Activated T-cell treated with anti-CD3 and anti-CD28 coated beads, Interleukin-2, amount 50 U/mL, for 4 hours (primary cell): Measurements from ENCODE around the gene FREM1. TPM values are rescaled to one million over a fixed set of nuclear protein-coding genes. Genes with fewer than 3 reads are reported as not detected.
A peak's percentile ranks its signal among the peaks of the same experiment; 100 is the strongest.

ENCODE experiments used
- ATAC-seq, 2 donors: fragments of 200-7000 bp; cut with Tn5 transposase; one replicate each; pipeline ENCODE4 v1.10.0; 2021
- DNase-seq: peaks from one replicate; pipeline ENCODE4 v3.0.0-alpha.2; 2020
- H3K27me3 Mint-ChIP-seq: one replicate; pipeline ENCODE4 v1.8.0; 2021; ENCODE audit warnings: low read depth, mixed read lengths
- H3K36me3 Mint-ChIP-seq: one replicate; pipeline ENCODE4 v1.8.0; 2022; ENCODE audit warnings: mixed read lengths; ENCODE audit not compliant: insufficient read depth
- H3K4me1 Mint-ChIP-seq: one replicate; pipeline ENCODE4 v1.8.0; 2021; ENCODE audit warnings: low read depth, mixed read lengths
- H3K4me3 Mint-ChIP-seq: one replicate; pipeline ENCODE4 v1.8.0; 2021; ENCODE audit warnings: mild to moderate bottlenecking, moderate library complexity, mixed read lengths
- H3K9me3 Mint-ChIP-seq: one replicate; pipeline ENCODE4 v1.8.0; 2021; ENCODE audit warnings: mixed read lengths
- total RNA-seq, 3 donors: library from RNA; stranded (reverse); gene quantifications; one replicate each; pipeline ENCODE4 v1.2.1, GENCODE V29; 2021

Gene FREM1
- total RNA-seq, 3 donors from 2014 or later, result 0.11 to 0.14 TPM; not detected in 1

GRCh38 chr9:14723301-14723700 lies 186.9 kb downstream of the FREM1 start:
- DNase-seq, result no peak
- Mint-ChIP-seq H3K4me3 (no peak overlapping the region), H3K9me3 (no peaks in the 10 kb centered on the region), H3K4me1 (no peaks in the 10 kb centered on the region), H3K27me3 (peaks cover 13% of the 10 kb centered on the region), H3K36me3 (no peaks in the 10 kb centered on the region)
- no peak for ATAC-seq

GRCh38 chr9:14722391-14723035 lies 187.7 kb downstream of the FREM1 start, which contains the start of gene CER1:
TSS of gene CER1 (minus strand) at chr9:14722733. CDS start at chr9:14722672, 61 bp downstream.
- no peaks in the 10 kb centered on the region for H3K9me3 Mint-ChIP-seq
- DNase-seq, result no peak
- ATAC-seq, result no peak
- no peaks in the 10 kb centered on the region for H3K4me1 Mint-ChIP-seq
- peaks cover 14% of the 10 kb centered on the region for H3K27me3 Mint-ChIP-seq
- H3K4me3 Mint-ChIP-seq, result no peak within 1 kb of the TSS
- H3K36me3 Mint-ChIP-seq, result no peaks in the 10 kb centered on the region

- Mint-ChIP-seq H3K4me3 (no peak overlapping the region), H3K4me1 (no peaks in the 10 kb centered on the region), H3K27me3 (peaks cover 14% of the 10 kb centered on the region), H3K9me3 (no peaks in the 10 kb centered on the region), H3K36me3 (no peaks in the 10 kb centered on the region)
- ATAC-seq (no peak), DNase-seq (no peak)
These were observed 190.9 kb downstream of the FREM1 start for GRCh38 chr9:14719231-14719923.

- DNase-seq, result no peak
- Mint-ChIP-seq H3K4me1 (no peaks in the 10 kb centered on the region), H3K9me3 (peaks cover 2% of the 10 kb centered on the region), H3K4me3 (no peak overlapping the region), H3K36me3 (no peaks in the 10 kb centered on the region), H3K27me3 (peaks cover 13% of the 10 kb centered on the region)
- ATAC-seq, result no peak
These were observed 195.1 kb downstream of the FREM1 start for GRCh38 chr9:14715102-14715501.

GRCh38 chr9:14713187-14713767 lies 197.0 kb downstream of the FREM1 start:
- H3K9me3 Mint-ChIP-seq, result peaks cover 7% of the 10 kb centered on the region
- DNase-seq, result no peak
- H3K4me3 Mint-ChIP-seq, result no peak overlapping the region
- no peak for ATAC-seq
- no peaks in the 10 kb centered on the region for H3K36me3 Mint-ChIP-seq
- peaks cover 13% of the 10 kb centered on the region for H3K27me3 Mint-ChIP-seq
- no peaks in the 10 kb centered on the region for H3K4me1 Mint-ChIP-seq

GRCh38 chr9:14710804-14711203 lies 199.4 kb downstream of the FREM1 start:
- H3K4me3 Mint-ChIP-seq, result no peak overlapping the region
- peaks cover 2% of the 10 kb centered on the region for H3K36me3 Mint-ChIP-seq
- no peak for DNase-seq
- H3K9me3 Mint-ChIP-seq, result peaks cover 24% of the 10 kb centered on the region
- no peaks in the 10 kb centered on the region for H3K4me1 Mint-ChIP-seq
- no peak for ATAC-seq
- H3K27me3 Mint-ChIP-seq, result peaks cover 21% of the 10 kb centered on the region

GRCh38 chr9:14706530-14707140 lies 203.6 kb downstream of the FREM1 start:
- H3K36me3 Mint-ChIP-seq, result peaks cover 2% of the 10 kb centered on the region
- no peak for DNase-seq
- no peak for ATAC-seq
- H3K27me3 Mint-ChIP-seq, result peaks cover 24% of the 10 kb centered on the region
- no peaks in the 10 kb centered on the region for H3K4me1 Mint-ChIP-seq
- H3K9me3 Mint-ChIP-seq, result peaks cover 33% of the 10 kb centered on the region
- H3K4me3 Mint-ChIP-seq, result no peak overlapping the region

GRCh38 chr9:14705079-14705478 lies 205.1 kb downstream of the FREM1 start:
- DNase-seq, result no peak
- H3K4me1 Mint-ChIP-seq, result no peaks in the 10 kb centered on the region
- peaks cover 21% of the 10 kb centered on the region for H3K27me3 Mint-ChIP-seq
- no peak overlapping the region for H3K4me3 Mint-ChIP-seq
- peaks cover 2% of the 10 kb centered on the region for H3K36me3 Mint-ChIP-seq
- peaks cover 31% of the 10 kb centered on the region for H3K9me3 Mint-ChIP-seq
- ATAC-seq, result no peak

- Mint-ChIP-seq H3K36me3 (peaks cover 2% of the 10 kb centered on the region), H3K9me3 (peaks cover 29% of the 10 kb centered on the region), H3K27me3 (peaks cover 22% of the 10 kb centered on the region), H3K4me1 (no peaks in the 10 kb centered on the region), H3K4me3 (no peak overlapping the region)
- DNase-seq, result no peak
- no peak for ATAC-seq
These were observed 205.9 kb downstream of the FREM1 start for GRCh38 chr9:14704281-14704680.

- Mint-ChIP-seq H3K27me3 (peaks cover 12% of the 10 kb centered on the region), H3K4me3 (no peak overlapping the region), H3K4me1 (no peaks in the 10 kb centered on the region), H3K36me3 (peaks cover 2% of the 10 kb centered on the region), H3K9me3 (peaks cover 21% of the 10 kb centered on the region)
- DNase-seq (no peak), ATAC-seq (no peak)
These were observed 208.0 kb downstream of the FREM1 start for GRCh38 chr9:14702200-14702720.

GRCh38 chr9:14693251-14693861 lies 216.9 kb downstream of the FREM1 start, which contains the start of gene ZDHHC21:
TSS of gene ZDHHC21 (minus strand) at chr9:14693432. CDS start at chr9:14674340, 19,092 bp downstream.
- H3K9me3 Mint-ChIP-seq, result no peaks in the 10 kb centered on the region
- DNase-seq (no peak), ATAC-seq (peak; percentile 85 to 88)
- peaks cover 4% of the 10 kb centered on the region for H3K36me3 Mint-ChIP-seq
- H3K4me3 Mint-ChIP-seq, result peak within 1 kb of the TSS; percentile 94
- H3K4me1 Mint-ChIP-seq, result peaks cover 28% of the 10 kb centered on the region
- H3K27me3 Mint-ChIP-seq, result peaks cover 8% of the 10 kb centered on the region

- H3K36me3 Mint-ChIP-seq, result peaks cover 7% of the 10 kb centered on the region
- H3K4me1 Mint-ChIP-seq, result peaks cover 32% of the 10 kb centered on the region
- peaks cover 6% of the 10 kb centered on the region for H3K27me3 Mint-ChIP-seq
- ATAC-seq (peak; percentile 67 to 68), DNase-seq (peak; percentile 51)
- peak overlapping the region; percentile 94 for H3K4me3 Mint-ChIP-seq
- no peaks in the 10 kb centered on the region for H3K9me3 Mint-ChIP-seq
These were observed 217.6 kb downstream of the FREM1 start for GRCh38 chr9:14692470-14693250.

GRCh38 chr9:14690948-14691730 lies 219.1 kb downstream of the FREM1 start:
- peak overlapping the region; percentile 7 for H3K4me3 Mint-ChIP-seq
- peaks cover 7% of the 10 kb centered on the region for H3K36me3 Mint-ChIP-seq
- no peak for ATAC-seq

More at GRCh38 chr9:14690948-14691730, 219.1 kb downstream of the FREM1 start:
- peaks cover 32% of the 10 kb centered on the region for H3K4me1 Mint-ChIP-seq
- no peaks in the 10 kb centered on the region for H3K27me3 Mint-ChIP-seq
- H3K9me3 Mint-ChIP-seq, result no peaks in the 10 kb centered on the region
- no peak for DNase-seq
